T1000 (cell line): ENCODE measurements around the gene ZC3H12C.

Experiments
- DNase-seq: peaks from one replicate; lab custom pipeline; 2025; ENCODE audit warnings: mixed read lengths; lab: John Stamatoyannopoulos, UW

The ZC3H12C gene

GRCh38 chr11:110077346-110077745 is 15.8 kb upstream of the ZC3H12C start:
- DNase-seq, result no peak

- DNase-seq, result no peak
Measured at GRCh38 chr11:110077831-110078325, 15.3 kb upstream of the ZC3H12C start.

- DNase-seq, result no peak
Measured at GRCh38 chr11:110078923-110079544, 14.2 kb upstream of the ZC3H12C start.

GRCh38 chr11:110079726-110080125 is 13.5 kb upstream of the ZC3H12C start:
- no peak for DNase-seq

DNA sequence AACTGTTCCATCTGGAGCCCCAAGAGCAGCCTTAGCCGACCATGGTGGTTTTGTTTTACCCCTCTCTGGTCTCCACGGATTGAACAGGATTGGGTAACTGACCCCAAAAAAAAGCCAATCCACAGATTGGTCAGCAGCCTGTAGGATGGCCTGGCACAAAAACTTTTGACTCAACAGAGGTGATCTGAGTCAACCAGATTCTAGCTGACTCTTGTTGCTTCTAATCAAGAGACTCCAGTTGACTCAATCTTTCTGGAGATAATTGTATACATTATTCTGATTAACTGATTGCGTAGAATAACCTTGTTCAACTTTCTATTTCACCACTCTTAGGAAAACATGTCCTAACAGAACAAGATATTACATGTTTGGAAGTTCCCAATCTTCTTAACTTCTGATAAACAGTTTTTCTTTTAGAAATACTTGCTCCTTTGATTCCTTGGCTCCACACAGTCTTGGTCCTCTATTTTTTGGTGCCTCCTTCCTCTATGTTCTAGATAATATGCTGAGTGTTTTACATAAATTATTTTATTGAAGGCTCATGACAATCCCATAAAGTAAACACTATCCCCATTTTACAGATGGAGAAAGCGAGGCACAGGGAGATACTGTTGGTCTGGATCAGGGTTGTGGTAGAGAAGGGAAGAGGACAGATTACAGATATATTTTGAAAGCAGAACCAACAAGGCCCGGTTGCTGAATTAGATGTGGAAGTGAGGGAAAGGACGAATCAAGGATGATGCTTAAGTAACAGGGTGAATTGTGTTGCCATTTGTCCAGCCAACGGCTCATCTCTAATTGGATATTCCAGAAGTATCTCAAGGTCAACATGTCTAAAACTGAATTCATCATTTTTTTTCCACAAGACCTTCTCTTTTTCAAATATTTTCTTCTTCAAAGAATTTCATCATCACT is 11.5 kb upstream of the ZC3H12C start:
- no peak for DNase-seq

DNA sequence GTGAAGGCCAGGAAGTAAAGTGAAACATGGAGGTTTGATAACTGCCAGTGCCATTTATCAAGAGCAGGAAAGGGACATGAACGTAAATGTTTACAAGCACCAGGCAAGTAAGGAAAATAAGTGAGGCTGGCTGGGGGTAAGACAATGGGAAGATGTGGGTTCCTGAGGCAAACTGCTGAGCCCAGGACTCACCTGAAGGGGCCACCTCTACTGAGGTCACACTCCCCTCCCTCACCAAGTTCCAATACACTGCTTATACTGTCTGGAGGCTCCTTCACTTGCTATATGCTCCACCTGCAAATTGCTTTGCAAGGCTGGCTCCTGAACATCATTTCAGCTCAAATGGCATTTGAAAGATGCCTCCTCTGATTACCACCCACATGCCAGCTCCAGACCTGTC is 10.3 kb upstream of the ZC3H12C start:
- DNase-seq, result no peak

DNA sequence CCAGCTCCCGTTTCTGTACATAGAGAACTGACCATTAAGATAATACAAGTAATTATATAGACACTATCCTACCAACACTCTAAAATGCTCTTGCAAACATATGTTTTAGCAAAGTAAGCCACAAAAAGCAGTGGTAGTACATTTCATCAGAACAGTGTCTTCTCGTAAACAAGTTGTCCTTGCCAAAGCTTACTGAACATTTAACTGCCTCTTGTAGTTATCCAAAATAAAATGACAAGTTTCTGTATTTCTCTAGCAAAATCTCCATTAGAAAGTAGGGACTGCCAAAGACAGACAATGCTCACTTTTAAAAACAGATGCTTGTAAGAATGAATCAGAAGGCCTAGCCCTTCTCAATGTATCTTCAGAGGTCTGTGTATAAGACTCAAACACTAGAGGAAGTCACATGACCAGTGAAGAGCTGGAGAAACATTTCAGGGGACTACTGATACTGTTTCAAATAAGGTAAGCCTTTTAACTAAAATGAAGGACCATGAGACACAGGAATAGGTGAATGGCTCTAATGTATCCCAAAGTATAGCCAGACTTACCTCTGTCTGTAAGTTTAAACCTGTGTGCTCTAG is 7.8 kb upstream of the ZC3H12C start:
- DNase-seq, result no peak

DNA sequence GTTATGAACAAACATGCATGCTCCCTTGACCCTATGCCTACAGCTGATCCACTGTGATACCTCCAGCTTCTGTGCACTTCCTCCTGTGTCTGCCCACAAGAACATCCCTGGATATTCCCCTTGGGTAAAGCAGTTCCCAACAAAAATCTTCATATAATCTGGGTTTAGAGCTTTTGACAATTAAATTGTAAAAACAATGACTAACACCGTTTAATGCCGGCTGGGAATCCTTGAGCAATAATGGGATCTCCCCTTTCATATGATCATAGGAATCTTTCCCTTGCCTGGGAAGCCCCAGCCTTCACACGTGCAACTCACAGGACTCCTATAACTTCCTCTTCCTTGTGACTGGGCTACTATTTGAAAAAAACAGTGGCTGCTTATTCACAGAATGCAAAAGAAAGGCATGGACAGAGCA is 6.3 kb upstream of the ZC3H12C start:
- DNase-seq, result peak; percentile 18

DNA sequence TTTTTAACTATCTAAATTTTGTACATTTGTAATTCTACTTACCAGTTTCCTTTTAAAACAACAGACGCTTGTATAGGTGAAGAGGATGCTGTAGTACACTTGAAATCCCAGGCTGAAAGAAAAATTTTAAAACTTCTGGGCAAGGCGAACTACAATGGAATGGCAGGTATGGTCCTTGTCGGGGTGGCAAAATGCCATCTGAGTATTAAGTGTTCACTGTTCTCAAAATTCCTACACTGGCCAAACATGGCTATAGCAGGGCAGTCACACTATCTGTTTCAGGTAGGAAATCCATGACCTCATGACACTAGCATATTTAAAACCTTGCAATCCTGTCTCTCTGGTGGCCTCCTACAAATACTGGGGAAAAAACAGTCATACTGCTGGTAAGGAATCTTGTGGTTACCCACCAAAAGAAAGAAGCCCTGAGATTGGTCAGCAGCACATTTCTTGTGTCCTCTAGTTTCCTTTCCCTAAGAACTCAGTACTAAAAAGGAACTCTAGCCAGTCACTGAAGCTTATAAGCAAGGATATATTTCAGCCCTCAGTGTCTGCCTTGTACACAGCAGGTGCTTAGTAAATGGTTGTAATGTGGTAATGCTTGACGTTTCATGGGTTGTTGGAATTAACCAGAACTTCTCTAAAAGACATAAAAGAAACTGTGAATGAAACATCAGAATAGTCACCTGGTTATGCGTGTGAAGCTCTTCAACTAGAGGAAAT is 5.2 kb upstream of the ZC3H12C start:
- no peak for DNase-seq

- DNase-seq, result no peak
Measured at GRCh38 chr11:110088535-110089344, 4.5 kb upstream of the ZC3H12C start.

DNA sequence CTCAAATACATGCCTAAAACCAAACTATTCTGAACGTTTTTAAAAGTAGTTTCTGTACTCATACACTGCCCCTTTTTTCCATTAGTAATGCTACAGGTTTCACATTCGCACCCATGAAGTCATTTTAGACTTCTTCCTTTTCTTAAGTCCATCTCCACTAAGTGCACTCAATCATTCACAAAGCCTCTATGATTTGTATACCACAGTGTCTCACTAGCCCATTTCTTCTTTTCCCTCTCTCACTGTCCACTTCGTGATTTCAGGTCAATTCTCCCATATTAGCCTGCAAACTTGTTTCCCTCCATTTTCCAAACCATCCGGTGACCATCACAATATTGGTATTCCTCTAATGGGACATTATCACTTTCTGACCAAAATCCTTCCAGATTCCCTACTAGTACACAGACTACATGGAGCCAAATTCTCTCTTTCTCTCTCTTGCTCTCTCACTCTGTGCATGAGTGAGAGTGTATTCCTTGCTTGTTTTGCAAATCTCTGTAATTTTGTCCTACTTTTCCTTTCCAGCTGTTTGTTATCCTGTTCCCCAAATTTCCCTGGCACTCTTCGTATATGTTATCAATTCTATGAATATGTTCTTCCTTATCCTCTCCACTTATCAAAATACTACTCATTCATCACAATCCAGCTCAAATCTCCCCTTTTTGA is 3.4 kb upstream of the ZC3H12C start:
- no peak for DNase-seq

DNA sequence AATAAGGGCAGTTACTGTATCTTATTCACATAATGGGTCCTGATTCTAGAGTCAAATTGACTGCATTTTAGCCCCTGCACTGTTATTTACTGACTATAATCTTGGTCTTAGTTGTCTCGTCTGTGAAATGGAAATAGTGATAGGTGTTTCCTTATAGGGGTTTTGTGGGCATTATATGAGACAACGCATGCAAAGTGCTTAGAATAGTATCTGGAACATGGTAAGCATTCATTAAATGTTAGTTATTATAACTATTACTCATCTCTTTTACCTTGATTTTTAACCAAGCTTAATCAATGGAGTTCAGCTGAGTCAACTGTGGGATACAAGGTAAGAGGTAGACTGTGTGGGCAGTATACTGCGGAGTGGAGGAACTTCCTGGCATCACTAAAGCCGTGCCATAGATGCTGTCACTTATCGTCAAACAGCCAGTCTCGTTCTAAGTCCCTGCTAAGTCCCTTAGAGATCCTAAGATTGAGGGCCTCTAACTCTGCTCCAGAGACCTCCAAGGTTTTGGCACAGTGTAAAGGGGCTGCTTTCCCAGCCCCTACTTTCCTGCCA is 2.6 kb upstream of the ZC3H12C start:
- DNase-seq, result no peak

DNA sequence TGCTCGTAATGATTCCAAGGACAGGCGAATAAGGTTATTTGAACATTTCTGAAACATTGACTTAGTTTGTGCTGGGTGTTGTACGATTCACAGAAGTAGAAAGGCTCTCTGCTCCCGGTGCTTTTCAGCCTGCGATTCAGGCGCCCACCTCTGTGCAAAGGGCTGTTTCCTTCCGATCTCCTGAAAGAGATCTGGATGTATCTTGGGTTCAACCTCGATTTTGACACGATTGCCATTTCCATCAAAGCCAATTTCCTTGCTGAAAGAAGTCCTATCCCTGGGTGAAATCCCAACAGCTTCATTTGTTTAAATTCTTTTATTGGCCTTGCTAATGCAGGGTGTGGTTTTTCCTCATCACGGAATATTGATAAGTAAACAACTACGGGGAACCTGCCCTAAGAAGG is 1.1 kb upstream of the ZC3H12C start:
- no peak for DNase-seq

- DNase-seq, result peak; percentile 30
Measured at GRCh38 chr11:110093407-110094297, 460 bp downstream of the ZC3H12C start.

- DNase-seq, result no peak
Measured at GRCh38 chr11:110094298-110095285, 1.4 kb downstream of the ZC3H12C start.

DNA sequence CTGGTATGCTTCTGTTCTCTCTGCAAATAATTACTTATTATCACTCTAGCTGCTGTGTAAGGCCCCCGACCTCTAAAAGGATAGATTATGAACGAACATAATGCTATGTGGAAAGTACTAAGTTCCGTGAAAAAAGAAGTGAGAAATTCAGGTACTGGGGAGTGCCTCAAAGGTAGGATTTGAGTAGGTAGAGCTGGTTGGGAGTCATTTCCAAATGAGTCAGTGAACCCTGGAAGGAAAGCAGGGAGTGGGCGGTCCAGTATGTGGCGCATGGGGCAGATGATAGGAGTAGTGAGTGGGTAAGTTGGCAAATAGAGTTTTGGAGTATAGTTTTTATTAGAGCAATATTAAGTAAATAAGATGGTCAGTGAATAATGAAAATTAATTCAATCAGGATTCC is 2.4 kb downstream of the ZC3H12C start:
- DNase-seq, result no peak

DNA sequence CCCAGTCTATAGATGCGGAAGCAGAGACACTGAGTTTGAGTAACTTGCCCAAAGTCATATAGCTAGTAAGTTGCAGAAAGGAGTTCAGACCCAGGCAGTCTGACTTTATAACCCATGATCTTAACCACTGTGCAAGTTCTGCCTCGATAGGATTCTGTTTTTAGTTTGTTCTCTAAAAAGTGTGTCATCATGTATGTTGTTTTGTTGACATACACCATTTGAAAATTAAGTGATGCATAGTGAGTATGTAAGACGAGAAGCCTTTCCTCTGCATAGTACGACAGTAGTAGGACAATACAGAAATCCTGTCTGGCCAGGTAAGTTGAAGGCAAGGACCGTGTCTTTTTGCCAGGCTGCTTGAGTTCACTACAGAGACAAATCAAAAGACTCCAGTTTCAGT is 3.3 kb downstream of the ZC3H12C start:
- DNase-seq, result no peak

GRCh38 chr11:110097459-110098012 is 4.3 kb downstream of the ZC3H12C start:
- DNase-seq, result no peak
